Measurements from ENCODE around the gene SOAT1. TPM values are rescaled to one million over a fixed set of nuclear protein-coding genes. Genes with fewer than 3 reads are reported as not detected.

SOAT1 gene
- total RNA-seq, 1 experiment from 2014 or later, result 43.0 TPM

DNA sequence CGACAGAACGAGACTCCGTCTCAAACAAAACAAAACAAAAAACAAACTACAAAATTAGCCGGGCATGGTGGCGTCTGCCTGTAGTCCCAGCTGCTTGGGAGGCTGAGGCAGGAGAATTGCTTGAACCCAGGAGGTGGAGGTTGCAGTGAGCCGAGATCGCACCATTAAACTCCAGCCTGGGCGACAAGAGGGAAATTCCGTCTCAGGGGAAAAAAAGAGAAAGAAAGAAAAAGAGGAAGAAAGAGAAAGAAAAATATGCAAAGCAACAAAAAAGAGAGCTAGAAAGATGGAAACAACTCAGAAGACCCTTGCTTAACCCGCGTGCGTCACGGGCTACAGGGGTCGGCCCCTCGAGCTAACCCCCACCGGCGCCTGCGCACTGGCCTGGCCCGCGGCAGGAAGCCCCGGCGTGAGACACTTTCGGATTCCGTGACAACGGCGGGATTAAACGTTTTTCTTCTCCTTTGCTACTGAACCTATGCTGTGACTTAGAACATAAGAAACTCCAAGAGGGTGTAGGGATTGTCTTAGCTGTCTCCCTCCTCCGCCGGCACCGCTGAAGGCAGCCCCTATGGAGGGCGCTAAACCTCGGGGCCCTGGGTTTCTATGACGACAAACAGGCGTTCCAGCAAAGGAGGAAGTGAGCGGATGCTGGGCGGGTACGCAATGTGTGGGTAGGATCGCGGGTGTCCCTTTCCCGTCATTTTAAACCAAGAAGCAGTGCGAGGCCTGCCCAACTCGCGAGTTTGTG lies 71.9 kb downstream of the SOAT1 start, which contains the start of gene AXDND1:
TSS of gene AXDND1 (plus strand) at position 630 of the 751 bp plus-strand sequence. CDS start 539 bp downstream, outside the sequence.
- ChIA-PET POLR2A (interaction anchor here (1.0 kb wide), 1 partner anchor 72 kb away, joined by 5 read pairs; the partner anchor contains the start of gene SOAT1), CTCF (interaction anchor here (0.9 to 1.4 kb wide), 2 partner anchors 14 to 114 kb away, joined by 3 to 11 read pairs; no protein-coding TSS in a partner anchor)
- H3K36me3 ChIP-seq (ENCODE audit: control insufficient read depth, insufficient read depth, low read length), result no peaks in the 10 kb centered on the region
- H3K27ac Mint-ChIP-seq (ENCODE audit: unreplicated experiment), result peak within 1 kb of the TSS; percentile 99
- H3K9me3 Mint-ChIP-seq (ENCODE audit: unreplicated experiment), result no peaks in the 10 kb centered on the region
- H3K36me3 Mint-ChIP-seq (ENCODE audit: insufficient read depth, unreplicated experiment), result peaks cover 12% of the 10 kb centered on the region
- no peaks in the 10 kb centered on the region for H3K9me3 ChIP-seq
- H3K27me3 Mint-ChIP-seq (ENCODE audit: insufficient read depth, unreplicated experiment), result no peaks in the 10 kb centered on the region
- intact Hi-C loops (cut with micrococcal nuclease; ENCODE audit: unreplicated experiment), result no loop called here
- peak; percentile 86 to 87 for DNase-seq
- no peaks in the 10 kb centered on the region for H3K4me1 Mint-ChIP-seq (ENCODE audit: low read depth, unreplicated experiment)
- peak within 1 kb of the TSS; percentile 98 for H3K4me3 Mint-ChIP-seq (ENCODE audit: unreplicated experiment)
- TSS peak; percentile 98 for BruUV-seq (replicated peaks)
- H3K4me3 ChIP-seq (ENCODE audit: low read depth, low read length), result peak within 1 kb of the TSS; percentile 70
- H3K27me3 ChIP-seq (replicated peaks; ENCODE audit: control insufficient read depth, insufficient read depth, low read length), result no peaks in the 10 kb centered on the region
- TF ChIP-seq, protein P1, sequence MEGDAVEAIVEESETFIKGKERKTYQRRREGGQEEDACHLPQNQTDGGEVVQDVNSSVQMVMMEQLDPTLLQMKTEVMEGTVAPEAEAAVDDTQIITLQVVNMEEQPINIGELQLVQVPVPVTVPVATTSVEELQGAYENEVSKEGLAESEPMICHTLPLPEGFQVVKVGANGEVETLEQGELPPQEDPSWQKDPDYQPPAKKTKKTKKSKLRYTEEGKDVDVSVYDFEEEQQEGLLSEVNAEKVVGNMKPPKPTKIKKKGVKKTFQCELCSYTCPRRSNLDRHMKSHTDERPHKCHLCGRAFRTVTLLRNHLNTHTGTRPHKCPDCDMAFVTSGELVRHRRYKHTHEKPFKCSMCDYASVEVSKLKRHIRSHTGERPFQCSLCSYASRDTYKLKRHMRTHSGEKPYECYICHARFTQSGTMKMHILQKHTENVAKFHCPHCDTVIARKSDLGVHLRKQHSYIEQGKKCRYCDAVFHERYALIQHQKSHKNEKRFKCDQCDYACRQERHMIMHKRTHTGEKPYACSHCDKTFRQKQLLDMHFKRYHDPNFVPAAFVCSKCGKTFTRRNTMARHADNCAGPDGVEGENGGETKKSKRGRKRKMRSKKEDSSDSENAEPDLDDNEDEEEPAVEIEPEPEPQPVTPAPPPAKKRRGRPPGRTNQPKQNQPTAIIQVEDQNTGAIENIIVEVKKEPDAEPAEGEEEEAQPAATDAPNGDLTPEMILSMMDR (IDR thresholded peaks at IDR 0.05; ENCODE audit: insufficient read depth in 1 of 2, low read depth in 1 of 2, low read length in 1 of 2, severe bottlenecking in 1 of 2, unreplicated experiment in 1 of 2), result peak; percentile 14 to 54
- H3K4me1 ChIP-seq, result peaks cover 15% of the 10 kb centered on the region

- no peaks in the 10 kb centered on the region for H3K4me1 Mint-ChIP-seq (ENCODE audit: low read depth, unreplicated experiment)
- POLR2A ChIA-PET, result interaction anchor here (1.0 kb wide), 1 partner anchor 73 kb away, joined by 5 read pairs; the partner anchor contains the start of gene SOAT1
- CTCF ChIA-PET, result interaction anchor here (0.9 to 1.4 kb wide), 2 partner anchors 14 to 114 kb away, joined by 3 to 11 read pairs; no protein-coding TSS in a partner anchor
- TF ChIP-seq, protein P1 (IDR thresholded peaks at IDR 0.05; ENCODE audit: insufficient read depth in 1 of 2, low read depth in 1 of 2, low read length in 1 of 2, severe bottlenecking in 1 of 2, unreplicated experiment in 1 of 2), result no peak
- H3K9me3 ChIP-seq, result no peaks in the 10 kb centered on the region
- intact Hi-C loops (cut with micrococcal nuclease; ENCODE audit: unreplicated experiment), result no loop called here
- H3K4me1 ChIP-seq, result peaks cover 15% of the 10 kb centered on the region
- H3K27me3 Mint-ChIP-seq (ENCODE audit: insufficient read depth, unreplicated experiment), result no peaks in the 10 kb centered on the region
- H3K27ac Mint-ChIP-seq (ENCODE audit: unreplicated experiment), result peak overlapping the region; percentile 99
- peak overlapping the region; percentile 98 for H3K4me3 Mint-ChIP-seq (ENCODE audit: unreplicated experiment)
- peak overlapping the region; percentile 70 for H3K4me3 ChIP-seq (ENCODE audit: low read depth, low read length)
- DNase-seq, result no peak
- no peaks in the 10 kb centered on the region for H3K27me3 ChIP-seq (replicated peaks; ENCODE audit: control insufficient read depth, insufficient read depth, low read length)
- TSS peak; percentile 71 for BruUV-seq (replicated peaks)
- H3K36me3 Mint-ChIP-seq (ENCODE audit: insufficient read depth, unreplicated experiment), result peaks cover 12% of the 10 kb centered on the region
- H3K9me3 Mint-ChIP-seq (ENCODE audit: unreplicated experiment), result no peaks in the 10 kb centered on the region
- no peaks in the 10 kb centered on the region for H3K36me3 ChIP-seq (ENCODE audit: control insufficient read depth, insufficient read depth, low read length)
Observed at GRCh38 chr1:179366093-179366800, 72.7 kb downstream of the SOAT1 start.

- no peaks in the 10 kb centered on the region for H3K36me3 ChIP-seq (ENCODE audit: control insufficient read depth, insufficient read depth, low read length)
- DNase-seq, result peak in 1 of 2 experiments; percentile 62
- CTCF ChIA-PET, result interaction anchor here (1.6 kb wide), 1 partner anchor 118 kb away, joined by 4 read pairs; no protein-coding TSS in a partner anchor
- no peaks in the 10 kb centered on the region for H3K9me3 Mint-ChIP-seq (ENCODE audit: unreplicated experiment)
- H3K36me3 Mint-ChIP-seq (ENCODE audit: insufficient read depth, unreplicated experiment), result peaks cover 12% of the 10 kb centered on the region
- POLR2A ChIA-PET, result no interaction called here
- intact Hi-C loops (cut with micrococcal nuclease; ENCODE audit: unreplicated experiment), result loop anchor here (1.0 to 2.0 kb wide), 5 partner anchors 71 to 288 kb away; partner anchors contain the start of gene TOR3A
- no TSS peak for BruUV-seq (replicated peaks)
- H3K27me3 ChIP-seq (replicated peaks; ENCODE audit: control insufficient read depth, insufficient read depth, low read length), result no peaks in the 10 kb centered on the region
- no peaks in the 10 kb centered on the region for H3K4me1 Mint-ChIP-seq (ENCODE audit: low read depth, unreplicated experiment)
- no peaks in the 10 kb centered on the region for H3K27me3 Mint-ChIP-seq (ENCODE audit: insufficient read depth, unreplicated experiment)
- no peak overlapping the region for H3K4me3 ChIP-seq (ENCODE audit: low read depth, low read length)
- peaks cover 9% of the 10 kb centered on the region for H3K4me1 ChIP-seq
- no peak overlapping the region for H3K27ac Mint-ChIP-seq (ENCODE audit: unreplicated experiment)
- H3K4me3 Mint-ChIP-seq (ENCODE audit: unreplicated experiment), result no peak overlapping the region
- H3K9me3 ChIP-seq, result no peaks in the 10 kb centered on the region
- TF ChIP-seq, protein P1 (IDR thresholded peaks at IDR 0.05; ENCODE audit: insufficient read depth in 1 of 2, low read depth in 1 of 2, low read length in 1 of 2, severe bottlenecking in 1 of 2, unreplicated experiment in 1 of 2), result peak; percentile 49 to 65
Observed at GRCh38 chr1:179369751-179370341, 76.2 kb downstream of the SOAT1 start.
